ENCODE data around the gene ETS1.

DNA sequence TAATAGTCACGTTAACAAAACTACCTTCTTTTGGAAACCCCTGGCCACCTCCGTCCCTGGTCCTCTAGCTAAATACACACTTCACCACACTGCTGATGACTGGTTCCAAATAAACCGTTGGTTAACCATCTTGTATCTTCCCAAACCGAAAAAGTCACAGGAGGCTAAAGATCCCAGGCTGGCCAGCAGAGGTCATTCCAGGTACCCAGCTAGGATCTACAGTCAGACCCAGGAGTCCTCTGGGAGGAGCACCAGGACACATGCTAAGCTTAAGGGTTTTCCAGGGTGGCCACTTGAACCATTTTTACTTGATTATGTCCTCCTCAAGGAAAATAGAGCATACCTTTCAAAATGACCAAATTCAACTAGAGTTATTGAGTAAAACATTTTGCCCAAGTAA is 103.2 kb downstream of the ETS1 start:
- no peak for TF ChIP-seq POLR2A (IDR thresholded peaks at IDR 0.05)
- TF ChIP-seq, protein P1, sequence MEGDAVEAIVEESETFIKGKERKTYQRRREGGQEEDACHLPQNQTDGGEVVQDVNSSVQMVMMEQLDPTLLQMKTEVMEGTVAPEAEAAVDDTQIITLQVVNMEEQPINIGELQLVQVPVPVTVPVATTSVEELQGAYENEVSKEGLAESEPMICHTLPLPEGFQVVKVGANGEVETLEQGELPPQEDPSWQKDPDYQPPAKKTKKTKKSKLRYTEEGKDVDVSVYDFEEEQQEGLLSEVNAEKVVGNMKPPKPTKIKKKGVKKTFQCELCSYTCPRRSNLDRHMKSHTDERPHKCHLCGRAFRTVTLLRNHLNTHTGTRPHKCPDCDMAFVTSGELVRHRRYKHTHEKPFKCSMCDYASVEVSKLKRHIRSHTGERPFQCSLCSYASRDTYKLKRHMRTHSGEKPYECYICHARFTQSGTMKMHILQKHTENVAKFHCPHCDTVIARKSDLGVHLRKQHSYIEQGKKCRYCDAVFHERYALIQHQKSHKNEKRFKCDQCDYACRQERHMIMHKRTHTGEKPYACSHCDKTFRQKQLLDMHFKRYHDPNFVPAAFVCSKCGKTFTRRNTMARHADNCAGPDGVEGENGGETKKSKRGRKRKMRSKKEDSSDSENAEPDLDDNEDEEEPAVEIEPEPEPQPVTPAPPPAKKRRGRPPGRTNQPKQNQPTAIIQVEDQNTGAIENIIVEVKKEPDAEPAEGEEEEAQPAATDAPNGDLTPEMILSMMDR (IDR thresholded peaks at IDR 0.05), result peak in 1 of 6 experiments; percentile 11

Data from Peyer's patch (tissue), 4 donors.